GM12878 (cell line): ENCODE measurements around the gene FNDC8. TPM values are rescaled to one million over a fixed set of nuclear protein-coding genes. Genes with fewer than 3 reads are reported as not detected.
"Not testable (repeated sequence)": the region's sequence is repeated elsewhere in the genome, so short reads cannot be mapped to it uniquely, and the experiment has no call there.

Experiments used
- ATAC-seq: fragments of 200-7000 bp; cut with Tn5 transposase; 3 replicates; pipeline ENCODE4 v1.9.1; 2020; ENCODE audit warnings: mild to moderate bottlenecking, moderate library complexity
- BruUV-seq: library from RNA; stranded (reverse); fragments of 400-500 nt; replicated peaks from 2 replicates; lab custom pipeline; 2021; lab: Mats Ljungman, UMichigan
- CTCF ChIA-PET: fragments of 300-600 bp; sonication (Branson Sonifier 250); formaldehyde crosslinking; extraction: SDS; loops from one replicate; lab custom pipeline; 2021; ENCODE audit warnings: inconsistent platforms; lab: Yijun Ruan, JAX
- POLR2A ChIA-PET: fragments of 350-600 bp; formaldehyde crosslinking; extraction: SDS; loops from one replicate; lab custom pipeline; 2021; ENCODE audit warnings: inconsistent platforms; lab: Charles Lee
- RAD21 ChIA-PET: fragments of 300-600 bp; sonication (Branson Sonifier 250); formaldehyde crosslinking; loops from one replicate; lab custom pipeline; 2023; ENCODE audit warnings: antibody characterized with exemption; ENCODE audit not compliant: unreplicated experiment; lab: Charles Lee
- SMC1A ChIA-PET: fragments of 300-600 bp; sonication (Branson Sonifier 250); formaldehyde crosslinking; loops from one replicate; lab custom pipeline; 2023; ENCODE audit not compliant: unreplicated experiment, uncharacterized antibody; lab: Charles Lee
- DNase-seq: peaks from one replicate; pipeline ENCODE4 v3.0.0-alpha.2; 2011; ENCODE audit warnings: low read depth, low spot score
- FAIRE-seq: peaks from 3 replicates; lab custom pipeline; 2011; peaks lifted over from hg19 to GRCh38; lab: Jason Lieb, UNC
- H2AFZ ChIP-seq: 2 replicates; pipeline ENCODE4 v1.6.0; 2011; ENCODE audit warnings: low read depth, low read length, control low read depth; ENCODE audit not compliant: control insufficient read depth
- H3K27ac ChIP-seq: 2 replicates; pipeline ENCODE4 v1.5.1; 2011; ENCODE audit warnings: control low read depth; ENCODE audit not compliant: control insufficient read depth, insufficient read depth
- H3K27me3 ChIP-seq, 2 experiments: replicated peaks in 1 of 2; 2 replicates each; pipeline versions ENCODE4 v1.6.0 to v1.6.1; 2011; ENCODE audit warnings: low read length in 1 of 2; ENCODE audit not compliant: control insufficient read depth in 2 of 2, insufficient read depth in 2 of 2
- H3K36me3 ChIP-seq, 2 experiments: 2 replicates each; pipeline ENCODE4 v1.5.1; 2011; ENCODE audit warnings: low read length in 1 of 2; ENCODE audit not compliant: control insufficient read depth in 2 of 2, insufficient read depth in 2 of 2
- H3K4me1 ChIP-seq: 2 replicates; pipeline ENCODE4 v1.6.1; 2011; ENCODE audit warnings: mild to moderate bottlenecking, low read length, moderate library complexity, mixed read lengths; ENCODE audit not compliant: control insufficient read depth, insufficient read depth
- H3K4me2 ChIP-seq: 2 replicates; pipeline ENCODE4 v1.6.0; 2011; ENCODE audit warnings: control low read depth; ENCODE audit not compliant: control insufficient read depth, insufficient read depth
- H3K4me3 ChIP-seq: fragments of 200-600 bp; sonication (generic); 2 replicates; pipeline ENCODE4 v1.5.1; 2016
- H3K79me2 ChIP-seq: 2 replicates; pipeline ENCODE4 v1.6.0; 2011; ENCODE audit warnings: low read length; ENCODE audit not compliant: control insufficient read depth, insufficient read depth
- H3K9ac ChIP-seq: 2 replicates; pipeline ENCODE4 v1.8.0; 2011; ENCODE audit warnings: low read length, control low read depth, mixed read lengths; ENCODE audit not compliant: control insufficient read depth, insufficient read depth
- H3K9me3 ChIP-seq: replicated peaks from 3 replicates; pipeline ENCODE4 v1.5.1; 2011; ENCODE audit warnings: mild to moderate bottlenecking, low read length; ENCODE audit not compliant: control insufficient read depth, insufficient read depth
- H4K20me1 ChIP-seq: 2 replicates; pipeline ENCODE4 v1.6.0; 2011; ENCODE audit not compliant: control insufficient read depth, insufficient read depth
- ASH2L ChIP-seq: fragments of 300-600, 200-600 bp; sonication (generic); IDR thresholded peaks from 2 replicates; pipeline ENCODE4 v1.6.1; 2017; ENCODE audit warnings: low read depth, mild to moderate bottlenecking, borderline replicate concordance
- BCL11A ChIP-seq: IDR thresholded peaks from 2 replicates; pipeline ENCODE4 v1.6.1; 2011; ENCODE audit warnings: low read depth, low read length
- EZH2 ChIP-seq: IDR thresholded peaks from 2 replicates; pipeline ENCODE4 v1.6.1; 2012; ENCODE audit warnings: low read depth, mild to moderate bottlenecking, control low read depth, inconsistent platforms, low read length, borderline replicate concordance; ENCODE audit not compliant: control insufficient read depth
- RCOR1 ChIP-seq: conservative IDR thresholded peaks from 2 replicates; pipeline ENCODE4 v1.6.1; 2012; ENCODE audit warnings: low read depth, low read length, improper control_type of control experiment
- WGBS: methylation state at CpG from one replicate; pipeline ENCODE4 v1.1.6; 2016; ENCODE audit warnings: low lambda C conversion rate; ENCODE audit not compliant: insufficient replicate concordance, insufficient coverage; ENCODE audit errors: missing lambda C conversion rate; 5-methylcytosine and 5-hydroxymethylcytosine counted together
- in situ Hi-C: fragments of 300-500 bp; cut with MboI; formaldehyde crosslinking; loops from 9 replicates; pipeline ENCODE4 v1.14.3; 2018; ENCODE audit warnings: mixed read lengths
- intact Hi-C: fragments of 100-400 bp; cut with micrococcal nuclease; formaldehyde crosslinking; loops from one replicate; pipeline ENCODE4 v1.14.2; 2022; ENCODE audit not compliant: unreplicated experiment
- polyA plus RNA-seq, 11 experiments: library from polyadenylated mRNA; depleted of rRNA in 4 of 11; unstranded in 6 of 11; stranded (reverse) in 5 of 11; fragments of >200 nt; fragmentation: Nextera tagmentation in 4 of 11; fragmentation: Illumina TruSeq in 1 of 11; extraction: Ambion mirVana in 4 of 11; extraction: Trizol in 1 of 11; gene quantifications; 1 replicate in 1 of 11; 2 replicates in 10 of 11; pipeline versions ENCODE4 v1.2.1 to v1.2.3, GENCODE V29; 2011 to 2016; ENCODE audit warnings: inconsistent platforms in 2 of 11, missing spikeins in 2 of 11, low read depth in 1 of 11
- total RNA-seq, 4 experiments: library from RNA; depleted of rRNA in 3 of 4; stranded (reverse); fragments of >200 nt in 3 of 4; fragmentation: Illumina TruSeq in 1 of 4; extraction: Trizol in 1 of 4; gene quantifications; 2 replicates each; pipeline versions ENCODE4 v1.2.1 to v1.2.3, GENCODE V29; 2013 to 2021

FNDC8 gene
- total and polyA plus RNA-seq, 10 of the 15 experiments (the other 5 are each of a cell fraction or from before 2014, with no cell fraction given), result 0.06 to 0.15 (median 0.11) TPM; not detected in 7

- TF ChIP-seq BCL11A (no peak), EZH2 (no peak), ASH2L (no peak), RCOR1 (no peak)
These were observed 16.5 kb upstream of the FNDC8 start (continued) for GRCh38 chr17:35104844-35105450.

- H3K27me3 ChIP-seq, H3K4me1 ChIP-seq, H3K27ac ChIP-seq, POLR2A ChIA-PET, H3K4me3 ChIP-seq, H3K9ac ChIP-seq, intact Hi-C loops, H2AFZ ChIP-seq, ATAC-seq, BruUV-seq, H3K4me2 ChIP-seq, H3K79me2 ChIP-seq, FAIRE-seq, H3K36me3 ChIP-seq, H3K9me3 ChIP-seq, H4K20me1 ChIP-seq, DNase-seq, RAD21 ChIA-PET: not testable (repeated sequence)
- ChIA-PET SMC1A (interaction anchor here (0.8 kb wide), 1 partner anchor 8 kb away, joined by 3 read pairs; no protein-coding TSS in a partner anchor), CTCF (interaction anchor here (0.8 to 1.8 kb wide), 2 partner anchors 9 to 21 kb away, joined by 3 to 6 read pairs; no protein-coding TSS in a partner anchor)
- WGBS, result 97% methylated on average over 17 of the region's 17 CpGs
- in situ Hi-C loops, result loop anchor here (25.0 kb wide), 1 partner anchor 898 kb away; no protein-coding TSS in a partner anchor
These were observed 10.6 kb upstream of the FNDC8 start for GRCh38 chr17:35110791-35111190.
